CD4-positive, alpha-beta T cell treated with Interleukin-1 beta for 1 hour (primary cell): ENCODE results near the gene HMGCS2.
"Not testable (repeated sequence)": the region's sequence is repeated elsewhere in the genome, so short reads cannot be mapped to it uniquely, and the experiment has no call there.

ENCODE experiments used
- DNase-seq, 2 donors: peaks; one replicate each; pipeline ENCODE4 v3.0.0-alpha.2; 2020 to 2022

The HMGCS2 gene

DNA sequence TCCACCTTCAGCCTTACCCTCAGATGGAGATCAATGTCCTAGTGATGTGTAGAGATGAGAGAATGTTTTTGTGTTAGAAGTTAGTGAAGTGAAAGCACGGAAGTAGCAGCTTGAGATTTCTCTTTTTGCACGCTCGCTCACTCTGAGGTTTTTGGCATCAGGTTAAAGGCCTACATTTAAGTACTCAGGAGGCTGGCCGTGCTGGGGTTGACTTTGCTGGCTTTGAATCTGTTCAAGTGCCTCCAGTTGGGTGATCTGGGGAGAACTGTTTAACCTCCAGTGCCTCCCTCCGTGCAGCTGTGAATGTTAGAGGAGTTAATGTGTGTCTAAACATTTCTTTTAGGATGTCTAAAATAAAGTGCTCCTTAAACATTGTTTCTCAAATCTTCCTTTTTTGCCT lies 43.1 kb downstream of the HMGCS2 start:
- DNase-seq = no peak

DNA sequence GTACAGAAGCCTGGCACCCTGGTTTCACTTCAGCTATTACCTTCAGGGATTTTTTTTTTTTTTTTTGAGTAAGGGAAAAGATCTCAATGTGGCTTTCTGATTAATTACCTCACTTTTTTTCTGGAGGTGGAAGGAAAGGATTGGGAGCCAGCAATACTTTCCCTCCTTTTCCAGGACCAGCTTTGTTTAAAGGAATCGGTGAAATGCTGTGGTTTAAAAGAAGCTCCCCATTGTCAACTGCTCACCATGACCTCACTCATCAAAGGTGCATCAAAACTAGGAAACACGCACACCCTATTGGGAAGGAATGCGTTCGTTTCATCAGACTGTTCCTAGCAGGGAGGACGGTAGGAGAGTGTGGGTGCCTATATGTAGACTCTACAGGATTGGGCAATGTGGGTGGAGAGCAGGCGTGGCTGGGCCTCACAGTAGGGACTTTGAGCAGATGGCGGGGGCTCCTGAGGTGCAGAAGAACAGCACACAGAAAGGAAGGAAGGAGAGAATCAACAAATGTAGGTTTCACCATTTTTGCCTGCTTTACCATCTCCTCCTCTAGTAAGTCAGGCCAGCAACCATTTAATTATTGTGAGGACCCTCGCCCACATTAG lies 44.0 kb downstream of the HMGCS2 start:
- DNase-seq = no peak

DNA sequence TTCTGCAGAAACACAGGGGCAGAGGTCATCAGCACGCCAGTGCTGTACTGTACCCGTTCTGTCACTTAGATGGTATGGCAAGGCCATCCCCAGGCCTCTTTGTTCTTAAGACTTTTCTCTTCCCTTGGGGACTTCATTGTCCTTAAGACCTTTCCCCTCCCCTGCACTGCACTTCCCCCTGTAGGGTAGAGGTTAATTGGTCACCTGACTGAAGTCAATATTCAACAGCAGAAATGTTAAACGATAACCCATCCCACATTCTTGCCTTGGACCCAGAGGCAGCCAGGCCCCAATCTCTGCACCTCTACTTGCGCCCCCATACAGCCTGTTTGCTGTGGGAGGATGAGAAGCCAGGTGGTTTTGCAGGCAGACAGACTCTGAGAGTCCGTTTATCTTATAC lies 46.8 kb downstream of the HMGCS2 start:
- no peak for DNase-seq

DNA sequence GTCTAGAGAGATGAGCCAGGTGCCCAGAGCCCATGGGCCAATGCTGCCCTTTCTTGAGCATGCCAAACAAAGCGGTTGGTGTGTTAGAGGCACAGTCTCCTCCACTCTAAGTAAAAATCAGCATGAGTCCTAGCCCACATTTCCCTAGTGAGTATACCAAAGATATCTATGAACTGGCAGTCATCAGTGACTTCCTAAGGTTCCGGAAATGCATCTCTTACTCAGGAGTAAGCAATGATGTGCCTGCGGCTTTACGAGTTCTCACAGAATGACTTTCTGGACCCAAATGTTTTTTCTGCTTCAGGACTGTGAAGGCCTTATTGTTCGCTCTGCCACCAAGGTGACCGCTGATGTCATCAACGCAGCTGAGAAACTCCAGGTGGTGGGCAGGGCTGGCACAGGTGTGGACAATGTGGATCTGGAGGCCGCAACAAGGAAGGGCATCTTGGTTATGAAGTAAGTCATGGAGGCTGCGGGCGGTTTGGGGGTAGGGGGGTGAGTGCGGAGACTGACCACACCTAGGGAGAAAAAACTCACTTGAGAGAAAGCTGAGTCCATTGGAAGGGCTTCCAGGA lies 47.8 kb downstream of the HMGCS2 start:
- DNase-seq = no peak

DNA sequence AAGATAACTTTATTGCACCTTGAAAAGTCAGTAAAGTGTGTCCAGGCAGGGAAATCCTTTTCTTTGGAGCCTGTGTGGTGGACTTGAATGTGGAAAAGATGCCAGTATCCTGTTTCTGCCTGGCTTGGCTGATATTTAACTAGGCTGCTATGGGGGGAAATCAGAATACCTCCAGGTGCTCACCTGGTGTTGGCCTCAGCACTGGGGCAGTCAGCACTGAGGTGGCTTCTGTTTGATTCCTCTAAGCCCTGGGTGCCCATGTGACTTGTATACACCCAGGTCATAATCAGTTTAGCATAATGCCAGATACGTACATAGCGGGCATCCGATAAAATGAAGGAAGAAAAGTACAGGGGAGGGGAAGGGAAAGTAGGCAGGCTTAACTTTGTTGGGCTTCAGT lies 49.7 kb downstream of the HMGCS2 start:
- no peak for DNase-seq

DNA sequence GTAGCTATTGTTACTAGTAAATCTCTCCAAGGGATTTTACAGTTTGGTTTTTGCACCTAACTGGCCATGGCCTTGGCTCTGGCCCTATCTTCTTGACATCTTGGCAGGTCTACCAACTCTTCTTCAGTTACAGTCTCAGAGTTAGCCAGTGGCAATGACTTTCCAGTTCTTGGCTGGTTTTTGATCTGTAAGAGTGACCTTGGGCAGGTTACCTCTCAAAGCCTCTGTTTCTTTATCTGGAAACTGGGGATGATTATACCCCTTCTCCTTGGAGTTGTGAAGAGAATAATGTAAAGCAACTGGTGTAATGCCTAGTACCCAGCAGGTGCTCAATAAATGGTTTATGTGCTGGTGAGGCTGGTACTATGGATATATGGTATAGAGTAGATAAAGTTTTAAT lies 50.3 kb downstream of the HMGCS2 start:
- DNase-seq = no peak

DNA sequence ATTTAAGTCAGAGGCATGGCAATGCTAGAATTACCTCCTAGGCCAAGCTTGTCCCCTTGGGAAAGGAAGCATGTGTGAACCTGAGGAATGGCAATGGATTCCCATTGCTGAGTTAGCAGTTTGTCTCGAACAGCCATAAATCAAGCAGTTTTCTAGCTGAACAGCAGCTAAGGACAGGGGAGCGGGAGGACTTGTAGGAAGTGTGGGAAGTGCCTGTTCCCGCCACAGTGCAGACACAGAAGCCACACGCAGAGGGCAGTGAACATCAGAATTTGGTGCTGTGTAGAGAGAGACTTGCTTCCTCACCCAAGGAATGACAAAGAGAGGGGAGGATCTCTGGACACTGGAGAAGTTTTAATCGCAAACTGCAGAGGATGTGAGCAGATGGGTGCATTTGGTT lies 53.2 kb downstream of the HMGCS2 start:
- DNase-seq = no peak

DNA sequence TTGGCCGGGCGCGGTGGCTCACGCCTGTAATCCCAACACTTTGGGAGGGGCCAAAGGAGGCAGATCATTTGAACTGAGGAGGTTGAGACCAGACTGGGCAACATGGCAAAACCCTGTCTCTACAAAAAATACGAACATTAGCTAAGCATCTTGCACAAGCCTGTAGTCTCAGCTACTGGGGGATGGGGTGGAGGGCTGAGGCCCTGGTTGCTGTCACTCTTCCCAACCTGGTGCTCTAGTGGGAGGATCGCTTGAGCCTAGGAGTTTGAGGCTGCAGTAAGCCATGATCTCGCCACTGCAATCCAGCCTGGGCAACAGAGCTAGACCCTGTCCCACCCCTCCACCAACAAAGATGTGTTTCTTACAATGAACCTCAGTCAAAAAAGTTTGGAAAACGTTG lies 54.1 kb downstream of the HMGCS2 start:
- no peak for DNase-seq

DNA sequence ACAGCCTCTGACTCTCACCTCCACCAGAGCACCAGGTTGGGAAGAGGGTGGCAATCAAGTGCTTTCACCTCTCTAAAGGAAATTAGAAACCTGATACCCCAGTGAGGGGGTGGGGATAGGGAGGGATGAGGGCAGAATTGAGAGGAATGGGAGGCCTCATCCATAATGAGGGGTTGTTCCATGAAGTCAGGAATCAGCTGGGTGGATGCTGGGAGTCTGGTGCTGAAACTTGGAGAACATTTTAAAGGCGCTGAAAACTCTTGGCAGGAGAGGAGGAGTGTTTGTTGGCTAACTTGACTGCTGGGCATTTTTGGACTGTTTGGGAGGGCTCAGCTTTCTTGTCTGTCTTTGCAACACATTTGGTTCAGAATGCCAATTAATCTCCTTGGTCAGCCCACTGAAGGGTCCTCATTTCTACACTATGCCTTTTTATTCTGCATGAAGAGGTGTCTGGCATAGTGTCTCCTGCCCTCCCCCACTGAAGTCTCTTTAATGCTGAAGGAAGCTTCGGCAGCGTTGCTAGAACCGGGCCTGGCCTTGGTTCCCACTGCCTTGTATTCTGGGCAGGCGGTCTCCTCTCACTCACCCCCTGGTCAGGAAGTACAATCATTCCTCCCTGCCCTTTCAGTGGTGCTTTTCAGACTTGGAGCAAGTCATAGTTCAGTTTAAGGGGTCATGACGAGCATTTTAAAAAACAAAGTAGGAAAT lies 54.8 kb downstream of the HMGCS2 start:
- no peak for DNase-seq

DNA sequence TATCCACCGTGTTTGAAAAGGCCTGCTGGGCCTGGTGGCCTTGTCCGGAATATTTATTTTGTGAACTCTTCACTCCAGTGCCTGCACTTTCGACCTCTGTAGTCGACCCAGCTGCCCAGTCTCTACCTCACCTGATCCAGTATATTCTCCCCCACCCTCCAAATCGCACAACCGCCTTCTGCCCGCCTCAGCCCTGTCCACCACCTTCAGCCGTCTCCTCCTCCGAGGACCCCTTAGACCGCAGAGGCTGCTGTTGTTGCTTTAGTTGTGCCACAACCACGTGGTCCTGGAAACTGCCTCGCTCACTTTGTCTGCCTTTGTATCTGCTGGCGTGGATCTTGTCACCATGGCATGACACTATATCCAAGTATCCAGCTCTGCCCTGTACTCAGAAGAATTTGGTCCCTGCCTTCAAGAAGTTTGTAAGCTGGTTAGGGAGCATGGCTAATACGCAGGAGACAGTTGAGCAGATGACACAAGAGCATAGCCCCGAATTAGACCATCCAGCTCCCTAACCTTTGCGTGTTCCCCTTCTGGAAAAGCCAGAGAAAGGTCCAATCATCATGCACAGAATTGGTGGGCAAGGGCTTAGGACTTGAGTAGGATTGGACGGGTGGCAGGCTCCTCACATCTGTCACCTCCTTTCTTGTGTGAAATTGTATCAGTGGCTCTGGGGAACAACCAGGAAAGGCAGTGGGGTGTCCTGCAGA lies 55.5 kb downstream of the HMGCS2 start:
- DNase-seq = no peak

DNA sequence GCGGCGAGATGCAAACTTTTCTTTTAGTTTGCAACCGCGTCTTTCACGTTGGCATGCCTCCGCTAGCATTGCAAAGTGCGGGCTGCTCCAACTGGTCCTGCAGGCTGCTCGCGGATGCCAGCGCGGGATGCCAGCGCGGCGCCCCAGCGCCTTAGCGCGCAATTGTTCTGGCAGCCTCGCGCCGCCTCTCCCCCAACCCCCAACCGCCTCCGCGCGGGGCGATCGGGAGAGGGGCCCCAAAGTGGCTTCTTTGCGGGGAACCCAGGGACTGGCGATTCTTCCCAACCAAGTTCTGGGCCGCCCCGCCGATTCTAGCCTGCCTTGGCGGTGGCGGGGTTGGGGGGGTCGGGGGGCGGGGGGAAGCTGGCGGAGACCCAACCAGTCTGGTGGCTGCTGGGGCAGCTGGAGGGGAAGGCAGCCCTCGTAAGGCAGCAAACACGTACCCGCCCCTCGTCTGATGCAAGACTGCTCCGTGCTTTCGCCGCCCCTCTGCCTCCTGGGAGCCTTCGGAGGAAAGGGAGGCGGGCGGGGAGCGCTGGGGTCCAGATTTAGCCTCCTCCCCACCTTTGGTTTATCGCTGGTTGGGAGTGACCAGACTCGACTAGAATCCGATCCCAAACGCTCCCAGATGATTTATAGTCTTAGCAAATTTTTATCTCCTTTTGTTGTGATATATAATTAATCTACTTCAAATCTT lies 56.2 kb downstream of the HMGCS2 start:
- DNase-seq = peak in 1 of 2 donors; percentile 10

DNA sequence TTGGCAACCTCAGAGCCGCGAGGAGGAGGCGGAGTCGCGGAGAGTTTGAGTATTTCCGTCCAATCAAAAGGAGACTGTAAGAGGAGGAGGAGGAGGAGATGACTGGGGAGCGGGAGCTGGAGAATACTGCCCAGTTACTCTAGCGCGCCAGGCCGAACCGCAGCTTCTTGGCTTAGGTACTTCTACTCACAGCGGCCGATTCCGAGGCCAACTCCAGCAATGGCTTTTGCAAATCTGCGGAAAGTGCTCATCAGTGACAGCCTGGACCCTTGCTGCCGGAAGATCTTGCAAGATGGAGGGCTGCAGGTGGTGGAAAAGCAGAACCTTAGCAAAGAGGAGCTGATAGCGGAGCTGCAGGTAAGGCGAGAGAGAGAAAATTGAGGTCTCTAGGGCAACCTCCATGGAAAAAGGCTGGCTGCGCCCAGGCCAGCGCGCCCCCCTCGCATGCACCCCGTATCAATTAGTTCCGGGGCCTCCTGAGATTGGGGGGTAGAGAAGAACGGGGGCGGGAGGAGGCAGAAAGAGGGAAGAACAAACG lies 56.8 kb downstream of the HMGCS2 start, which contains the start of gene PHGDH:
Gene PHGDH (plus strand): TSS at position 131 of the 538 bp plus-strand sequence. CDS start 89 bp downstream, at position 220.
- peak; percentile 27 to 36 for DNase-seq

DNA sequence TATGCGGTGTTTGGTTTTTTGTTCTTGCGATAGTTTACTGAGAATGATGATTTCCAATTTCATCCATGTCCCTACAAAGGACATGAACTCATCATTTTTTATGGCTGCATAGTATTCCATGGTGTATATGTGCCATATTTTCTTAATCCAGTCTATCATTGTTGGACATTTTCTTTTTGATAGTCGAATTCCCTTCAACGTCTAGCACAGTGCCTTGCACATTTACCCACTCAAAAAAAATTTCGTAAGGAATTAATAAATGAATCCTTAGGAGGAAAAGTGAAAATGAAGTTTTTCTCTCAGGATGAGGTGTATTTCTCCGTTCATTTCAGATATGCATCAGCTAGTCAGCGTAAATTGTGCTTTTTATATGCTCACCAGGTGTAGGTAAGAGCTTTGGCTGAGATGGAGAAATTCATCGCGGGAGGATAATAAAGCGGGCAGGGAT lies 57.3 kb downstream of the HMGCS2 start:
- DNase-seq = not testable (repeated sequence)

DNA sequence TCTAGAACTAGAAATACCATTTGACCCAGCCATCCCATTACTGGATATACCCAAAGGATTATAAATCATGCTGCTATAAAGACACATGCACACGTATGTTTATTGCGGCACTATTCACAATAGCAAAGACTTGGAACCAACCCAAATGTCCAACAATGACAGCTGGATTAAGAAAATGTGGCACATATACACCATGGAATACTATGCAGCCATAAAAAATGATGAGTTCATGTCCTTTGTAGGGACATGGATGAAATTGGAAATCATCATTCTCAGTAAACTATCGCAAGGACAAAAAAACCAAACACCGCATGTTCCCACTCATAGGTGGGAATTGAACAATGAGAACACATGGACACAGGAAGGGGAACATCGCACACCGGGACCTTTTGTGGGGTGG lies 62.1 kb downstream of the HMGCS2 start:
- DNase-seq = not testable (repeated sequence)

DNA sequence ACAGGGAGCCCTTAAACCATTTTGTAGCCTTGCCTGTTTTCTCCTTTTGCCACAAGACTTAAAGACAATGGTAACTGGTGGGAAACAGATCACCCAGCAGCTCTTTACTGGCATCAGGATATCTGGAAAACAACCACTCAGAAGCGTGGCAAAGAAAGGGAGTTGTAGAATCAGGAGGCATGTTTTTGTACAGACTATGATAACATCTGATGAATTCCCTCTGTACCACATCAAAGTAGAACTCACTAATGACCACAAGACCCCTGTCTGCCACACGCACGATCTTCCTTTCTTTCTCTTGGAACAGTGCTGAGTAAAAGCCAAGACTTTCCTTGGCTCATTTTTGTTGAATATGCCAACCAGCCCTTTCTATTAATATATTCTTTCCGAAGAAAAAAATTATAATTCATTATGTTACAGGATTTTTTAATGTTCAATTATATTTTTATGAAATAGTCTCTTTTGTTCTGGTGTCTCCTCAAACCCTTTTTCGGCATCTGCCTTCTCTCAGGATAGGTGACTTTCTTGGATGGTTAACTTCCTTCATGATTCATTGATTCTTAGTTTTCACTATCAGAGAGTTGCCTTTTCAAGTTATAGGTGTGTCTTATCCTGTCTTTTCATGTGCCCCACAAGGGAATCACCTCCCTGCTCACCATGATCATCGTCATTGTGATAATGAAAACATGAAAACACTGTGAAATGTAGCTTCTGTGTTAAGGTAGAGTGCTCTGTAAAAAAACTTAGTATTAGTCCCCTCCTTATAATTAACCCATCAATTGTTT lies 64.8 kb downstream of the HMGCS2 start:
- DNase-seq = no peak

DNA sequence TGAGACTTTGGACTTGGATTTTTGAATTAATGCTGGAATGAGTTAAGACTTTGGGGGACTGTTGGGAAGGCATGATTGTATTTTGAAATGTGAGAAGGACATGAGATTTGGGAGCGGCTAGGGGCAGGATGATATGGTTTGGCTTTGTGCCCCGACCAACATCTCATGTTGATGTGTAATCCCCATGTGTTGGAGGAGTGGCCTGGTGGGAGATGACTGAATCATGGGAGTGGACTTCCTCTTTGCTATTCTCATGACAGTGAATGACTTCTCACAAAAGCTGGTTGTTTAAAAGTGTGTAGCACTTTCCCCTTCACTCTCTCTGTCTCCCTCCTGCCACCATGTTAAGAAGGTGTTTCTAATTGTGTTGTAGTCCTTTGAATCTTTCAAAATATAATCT lies 66.3 kb downstream of the HMGCS2 start:
- DNase-seq = peak in 1 of 2 donors; percentile 23

DNA sequence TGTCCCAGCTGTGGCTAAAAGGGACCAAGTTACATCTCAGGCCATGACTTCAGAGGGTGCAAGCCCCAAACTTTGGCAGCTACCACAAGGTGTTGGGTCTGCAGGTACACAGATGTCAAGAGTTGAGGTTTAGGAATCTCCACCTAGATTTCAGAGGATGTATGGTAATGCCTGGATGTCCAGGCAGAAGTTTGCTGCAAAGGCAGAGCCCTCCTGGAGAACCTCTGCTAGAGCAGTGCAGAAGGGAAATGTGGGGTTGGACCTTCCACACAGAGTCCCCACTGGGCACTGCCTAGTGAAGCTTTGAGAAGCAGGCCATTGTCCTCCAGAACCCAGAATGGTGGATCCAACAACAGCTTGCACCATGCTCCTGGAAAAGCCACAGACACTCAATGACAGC lies 67.0 kb downstream of the HMGCS2 start:
- no peak for DNase-seq

DNA sequence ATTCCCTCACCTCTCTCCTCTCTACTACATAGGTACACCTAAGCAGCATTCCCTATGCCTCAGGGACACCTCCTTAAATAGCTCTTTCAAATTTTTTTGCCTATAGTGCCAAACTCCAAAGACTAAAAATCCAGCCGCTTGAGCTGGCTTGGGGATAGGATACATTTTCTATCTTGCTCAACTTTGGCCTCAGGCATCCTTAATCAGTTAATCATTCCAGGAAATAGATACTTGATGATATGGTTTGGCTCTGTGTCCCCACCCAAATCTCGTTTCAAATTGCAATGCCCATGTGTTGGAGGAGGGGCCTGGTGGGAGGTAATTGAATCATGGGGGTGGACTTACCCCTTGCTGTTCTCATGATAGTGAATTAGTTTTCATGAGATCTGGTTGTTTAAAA lies 68.4 kb downstream of the HMGCS2 start:
- DNase-seq = no peak
